ENCODE measurements around the gene TOMT.

- TF ChIP-seq EP300 (IDR thresholded peaks at IDR 0.05) (no peak), POLR2A (IDR thresholded peaks at IDR 0.05) (no peak)
Measured at GRCh38 chr11:72129381-72129780, 23.7 kb downstream of the TOMT start.

Data from ovary (tissue), 1 donor.